ENCODE measurements around the gene DOK3. TPM values are rescaled to one million over a fixed set of nuclear protein-coding genes. Genes with fewer than 3 reads are reported as not detected.

Gene DOK3
- total and polyA plus RNA-seq, 10 of the 15 experiments (the other 5 are each of a cell fraction or from before 2014, with no cell fraction given): 6.6 to 107 (median 52.1) TPM

GRCh38 chr5:177514541-177514940, 4.9 kb upstream of the DOK3 start (continued):
- TF ChIP-seq SUPT20H (IDR thresholded peaks at IDR 0.05; ENCODE audit: borderline replicate concordance, control insufficient read depth, low read depth, low read length): no peak

DNA sequence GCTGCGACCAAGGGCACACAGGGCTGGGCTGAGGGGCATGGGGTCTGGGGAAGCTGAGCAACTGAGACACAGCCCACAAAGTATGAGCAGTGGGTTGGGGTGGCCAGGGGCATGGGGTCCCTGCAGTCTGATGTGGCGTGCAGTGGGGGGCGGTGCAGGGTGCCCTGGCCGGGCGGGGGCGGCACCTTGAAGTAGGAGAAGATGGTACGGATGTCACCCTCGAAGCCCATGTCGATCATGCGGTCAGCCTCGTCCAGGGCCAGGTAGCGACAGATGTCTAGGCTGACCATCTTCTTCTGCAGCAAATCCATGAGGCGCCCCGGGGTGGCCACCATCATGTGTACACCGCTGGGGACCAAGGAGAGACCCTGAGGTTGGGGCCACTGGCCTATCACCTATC, 3.9 kb upstream of the DOK3 start:
- RAD21 ChIA-PET (ENCODE audit: unreplicated experiment): no interaction called here
- no peak overlapping the region for H3K9ac ChIP-seq (ENCODE audit: control insufficient read depth, insufficient read depth, low read length)
- H3K79me2 ChIP-seq (ENCODE audit: control insufficient read depth, insufficient read depth, low read length): peaks cover 48% of the 10 kb centered on the region
- SMC1A ChIA-PET (ENCODE audit: uncharacterized antibody, unreplicated experiment): no interaction called here
- in situ Hi-C loops (cut with MboI) (no loop called here), intact Hi-C loops (cut with micrococcal nuclease; ENCODE audit: unreplicated experiment) (no loop called here)
- POLR2A ChIA-PET: interaction anchor here (0.6 kb wide), 1 partner anchor 16 kb away, joined by 3 read pairs; no protein-coding TSS in a partner anchor
- no peak for ATAC-seq
- H3K4me2 ChIP-seq (ENCODE audit: control insufficient read depth, insufficient read depth): no peak overlapping the region
- peaks cover 40% of the 10 kb centered on the region for H3K4me1 ChIP-seq (ENCODE audit: control insufficient read depth, insufficient read depth, low read length)
- CTCF ChIA-PET: no interaction called here
- H3K27me3 ChIP-seq (replicated peaks in 1 of 2; ENCODE audit: control insufficient read depth in 2 of 2, insufficient read depth in 2 of 2, low read length in 1 of 2): no peaks in the 10 kb centered on the region
- DNase-seq (ENCODE audit: low read depth, low spot score): no peak
- H2AFZ ChIP-seq (ENCODE audit: control insufficient read depth, low read depth, low read length): no peak overlapping the region
- H3K9me3 ChIP-seq (replicated peaks; ENCODE audit: control insufficient read depth, insufficient read depth, low read length): no peaks in the 10 kb centered on the region
- H3K4me3 ChIP-seq: no peak overlapping the region
- WGBS (ENCODE audit: insufficient coverage, insufficient replicate concordance, low lambda C conversion rate, missing lambda C conversion rate): 99% methylated on average over 15 of the region's 15 CpGs
- H3K36me3 ChIP-seq (ENCODE audit: control insufficient read depth in 2 of 2, insufficient read depth in 2 of 2, low read length in 1 of 2): peaks cover 17 to 37% of the 10 kb centered on the region in 2 experiments; a peak in 3 of 4 replicates
- H3K27ac ChIP-seq (ENCODE audit: control insufficient read depth, insufficient read depth): no peak overlapping the region
- BruUV-seq (replicated peaks): no TSS peak
- FAIRE-seq: no peak
- no peaks in the 10 kb centered on the region for H4K20me1 ChIP-seq (ENCODE audit: control insufficient read depth, insufficient read depth)
- TF ChIP-seq YBX1 (IDR thresholded peaks at IDR 0.05): no peak
- no peak for TF ChIP-seq RBBP5 (conservative IDR thresholded peaks at IDR 0.05)
- no peak for TF ChIP-seq ZNF24 (IDR thresholded peaks at IDR 0.05)
- no peak for TF ChIP-seq IKZF1 (conservative IDR thresholded peaks at IDR 0.05)
- TF ChIP-seq BCL11A (IDR thresholded peaks at IDR 0.05; ENCODE audit: low read depth, low read length): no peak
- TF ChIP-seq HDGF (IDR thresholded peaks at IDR 0.05): no peak
- TF ChIP-seq, protein P1, sequence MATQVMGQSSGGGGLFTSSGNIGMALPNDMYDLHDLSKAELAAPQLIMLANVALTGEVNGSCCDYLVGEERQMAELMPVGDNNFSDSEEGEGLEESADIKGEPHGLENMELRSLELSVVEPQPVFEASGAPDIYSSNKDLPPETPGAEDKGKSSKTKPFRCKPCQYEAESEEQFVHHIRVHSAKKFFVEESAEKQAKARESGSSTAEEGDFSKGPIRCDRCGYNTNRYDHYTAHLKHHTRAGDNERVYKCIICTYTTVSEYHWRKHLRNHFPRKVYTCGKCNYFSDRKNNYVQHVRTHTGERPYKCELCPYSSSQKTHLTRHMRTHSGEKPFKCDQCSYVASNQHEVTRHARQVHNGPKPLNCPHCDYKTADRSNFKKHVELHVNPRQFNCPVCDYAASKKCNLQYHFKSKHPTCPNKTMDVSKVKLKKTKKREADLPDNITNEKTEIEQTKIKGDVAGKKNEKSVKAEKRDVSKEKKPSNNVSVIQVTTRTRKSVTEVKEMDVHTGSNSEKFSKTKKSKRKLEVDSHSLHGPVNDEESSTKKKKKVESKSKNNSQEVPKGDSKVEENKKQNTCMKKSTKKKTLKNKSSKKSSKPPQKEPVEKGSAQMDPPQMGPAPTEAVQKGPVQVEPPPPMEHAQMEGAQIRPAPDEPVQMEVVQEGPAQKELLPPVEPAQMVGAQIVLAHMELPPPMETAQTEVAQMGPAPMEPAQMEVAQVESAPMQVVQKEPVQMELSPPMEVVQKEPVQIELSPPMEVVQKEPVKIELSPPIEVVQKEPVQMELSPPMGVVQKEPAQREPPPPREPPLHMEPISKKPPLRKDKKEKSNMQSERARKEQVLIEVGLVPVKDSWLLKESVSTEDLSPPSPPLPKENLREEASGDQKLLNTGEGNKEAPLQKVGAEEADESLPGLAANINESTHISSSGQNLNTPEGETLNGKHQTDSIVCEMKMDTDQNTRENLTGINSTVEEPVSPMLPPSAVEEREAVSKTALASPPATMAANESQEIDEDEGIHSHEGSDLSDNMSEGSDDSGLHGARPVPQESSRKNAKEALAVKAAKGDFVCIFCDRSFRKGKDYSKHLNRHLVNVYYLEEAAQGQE (IDR thresholded peaks at IDR 0.05; ENCODE audit: low read depth, low read length): no peak
- TF ChIP-seq DPF2 (IDR thresholded peaks at IDR 0.05): no peak
- TF ChIP-seq EED (IDR thresholded peaks at IDR 0.05; ENCODE audit: low read depth): no peak
- TF ChIP-seq SKIL (IDR thresholded peaks at IDR 0.05; ENCODE audit: low read depth, poor library complexity, severe bottlenecking): no peak
- no peak for TF ChIP-seq MEF2B (IDR thresholded peaks at IDR 0.05; ENCODE audit: partially characterized antibody, poor library complexity, severe bottlenecking)
- no peak for TF ChIP-seq CHD4 (IDR thresholded peaks at IDR 0.05)
- TF ChIP-seq, protein P2, sequence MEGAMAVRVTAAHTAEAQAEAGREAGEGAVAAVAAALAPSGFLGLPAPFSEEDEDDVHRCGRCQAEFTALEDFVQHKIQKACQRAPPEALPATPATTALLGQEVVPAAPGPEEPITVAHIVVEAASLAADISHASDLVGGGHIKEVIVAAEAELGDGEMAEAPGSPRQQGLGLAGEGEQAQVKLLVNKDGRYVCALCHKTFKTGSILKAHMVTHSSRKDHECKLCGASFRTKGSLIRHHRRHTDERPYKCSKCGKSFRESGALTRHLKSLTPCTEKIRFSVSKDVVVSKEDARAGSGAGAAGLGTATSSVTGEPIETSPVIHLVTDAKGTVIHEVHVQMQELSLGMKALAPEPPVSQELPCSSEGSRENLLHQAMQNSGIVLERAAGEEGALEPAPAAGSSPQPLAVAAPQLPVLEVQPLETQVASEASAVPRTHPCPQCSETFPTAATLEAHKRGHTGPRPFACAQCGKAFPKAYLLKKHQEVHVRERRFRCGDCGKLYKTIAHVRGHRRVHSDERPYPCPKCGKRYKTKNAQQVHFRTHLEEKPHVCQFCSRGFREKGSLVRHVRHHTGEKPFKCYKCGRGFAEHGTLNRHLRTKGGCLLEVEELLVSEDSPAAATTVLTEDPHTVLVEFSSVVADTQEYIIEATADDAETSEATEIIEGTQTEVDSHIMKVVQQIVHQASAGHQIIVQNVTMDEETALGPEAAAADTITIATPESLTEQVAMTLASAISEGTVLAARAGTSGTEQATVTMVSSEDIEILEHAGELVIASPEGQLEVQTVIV (IDR thresholded peaks at IDR 0.05; ENCODE audit: borderline replicate concordance, partially characterized antibody): no peak
- TF ChIP-seq NFYB (IDR thresholded peaks at IDR 0.05; ENCODE audit: insufficient read depth, low read depth, low read length): no peak
- TF ChIP-seq POLR2AphosphoS5 (IDR thresholded peaks at IDR 0.05; ENCODE audit: low read length): no peak
- TF ChIP-seq MXI1 (IDR thresholded peaks at IDR 0.05; ENCODE audit: low read depth, low read length): no peak

Measured in GM12878 (cell line).